H1 (cell line): ENCODE data around the gene MGST1. TPM values are rescaled to one million over a fixed set of nuclear protein-coding genes. Genes with fewer than 3 reads are reported as not detected.

Source experiments
- BCL11A ChIP-seq, 2 experiments: IDR thresholded peaks; one replicate each; pipeline ENCODE4 v1.6.1; 2011; ENCODE audit warnings: low read depth in 2 of 2, low read length in 2 of 2, mild to moderate bottlenecking in 2 of 2
- BRCA1 ChIP-seq: IDR thresholded peaks from 2 replicates; pipeline ENCODE4 v1.6.1; 2012; ENCODE audit warnings: low read depth, low read length, improper control_type of control experiment
- CREB1 ChIP-seq: IDR thresholded peaks from 2 replicates; pipeline ENCODE4 v1.6.1; 2012; ENCODE audit warnings: inconsistent platforms
- PHF8 ChIP-seq: fragments of 200-600 bp; sonication (generic); conservative IDR thresholded peaks from 2 replicates; pipeline ENCODE4 v1.7.1; 2012; ENCODE audit warnings: low read depth, mild to moderate bottlenecking, inconsistent platforms, low read length, moderate library complexity
- RFX5 ChIP-seq: IDR thresholded peaks from 2 replicates; pipeline ENCODE4 v1.6.1; 2011; ENCODE audit warnings: low read depth, low read length, improper control_type of control experiment, borderline replicate concordance
- RXRA ChIP-seq: IDR thresholded peaks from 2 replicates; pipeline ENCODE4 v1.6.1; 2011; ENCODE audit warnings: low read depth, mild to moderate bottlenecking, low read length, moderate library complexity; ENCODE audit not compliant: insufficient read depth
- SUZ12 ChIP-seq: fragments of 200-600 bp; sonication (generic); IDR thresholded peaks from 2 replicates; pipeline ENCODE4 v1.6.1; 2012; ENCODE audit warnings: mild to moderate bottlenecking, inconsistent platforms, low read length, moderate library complexity, mixed read lengths
- polyA plus RNA-seq, 7 experiments: library from polyadenylated mRNA; depleted of rRNA in 3 of 7; stranded (reverse) in 5 of 7; unstranded in 2 of 7; fragments of >200 nt in 5 of 7; fragments of 200-250 nt in 2 of 7; gene quantifications; 1 replicate in 5 of 7; 2 replicates in 1 of 7; 4 replicates in 1 of 7; pipeline versions ENCODE4 v1.2.1 to v1.2.3, GENCODE V29; 2011 to 2013; ENCODE audit warnings: missing spikeins in 2 of 7, mixed read lengths in 2 of 7
- total RNA-seq: library from RNA; stranded (reverse); fragmentation: NEBNext Ultra II Directional; extraction: Animal tissue kit (Norgen Biotek cat#: 25700); gene quantifications from 2 replicates; pipeline ENCODE4 v1.2.1, GENCODE V29; 2021
- TF ChIP-seq, protein P1 (sequence below): IDR thresholded peaks from 2 replicates; pipeline ENCODE4 v1.6.1; 2012; ENCODE audit warnings: inconsistent platforms

The MGST1 gene
- total and polyA plus RNA-seq, 2 of the 8 experiments (the other 6 are each of a cell fraction or from before 2014, with no cell fraction given), result 442 to 478 TPM

DNA sequence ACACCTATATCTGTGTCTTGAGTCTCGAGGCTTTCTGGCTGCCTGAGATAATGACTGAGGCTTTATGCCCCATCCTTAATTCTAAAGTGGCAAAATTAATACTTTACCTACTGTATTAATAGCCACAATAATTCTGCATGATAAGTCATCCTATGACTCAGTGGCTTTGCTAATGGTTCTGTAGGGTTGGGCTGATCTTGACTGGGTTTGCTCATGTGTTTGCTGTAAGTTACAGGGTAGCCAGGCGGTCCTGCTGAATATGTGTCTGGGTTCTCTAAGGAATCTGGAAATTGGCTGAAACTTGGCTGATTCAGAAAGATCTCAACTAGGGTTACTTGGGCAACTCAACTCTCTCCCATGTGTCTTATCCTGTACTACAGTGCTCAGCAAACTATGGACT is 21.7 kb downstream of the MGST1 start (continued):
- TF ChIP-seq RXRA (no peak), BCL11A (IDR thresholded peaks at IDR 0.05; ENCODE audit: low read depth in 2 of 2, low read length in 2 of 2) (no peak), SUZ12 (no peak), PHF8 (no peak), RFX5 (no peak), BRCA1 (no peak), CREB1 (no peak)
- TF ChIP-seq, protein P1, sequence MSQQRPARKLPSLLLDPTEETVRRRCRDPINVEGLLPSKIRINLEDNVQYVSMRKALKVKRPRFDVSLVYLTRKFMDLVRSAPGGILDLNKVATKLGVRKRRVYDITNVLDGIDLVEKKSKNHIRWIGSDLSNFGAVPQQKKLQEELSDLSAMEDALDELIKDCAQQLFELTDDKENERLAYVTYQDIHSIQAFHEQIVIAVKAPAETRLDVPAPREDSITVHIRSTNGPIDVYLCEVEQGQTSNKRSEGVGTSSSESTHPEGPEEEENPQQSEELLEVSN, result no peak
